PFSK-1 (cell line): ENCODE results near the gene C2orf49.
A peak's percentile ranks its signal among the peaks of the same experiment; 100 is the strongest.

Experiments
- FOXP2 ChIP-seq: optimal IDR thresholded peaks from 2 replicates; pipeline ENCODE3; 2011; ENCODE audit warnings: borderline replicate concordance, control low read depth, inconsistent platforms; ENCODE audit not compliant: insufficient read depth; ENCODE audit errors: extremely low read length, extremely low read depth
- POLR2AphosphoS5 ChIP-seq: IDR thresholded peaks from 2 replicates; pipeline ENCODE4 v1.6.1; 2012; ENCODE audit warnings: low read depth, mild to moderate bottlenecking, control low read depth, low read length, moderate library complexity
- SIN3A ChIP-seq: IDR thresholded peaks from 2 replicates; pipeline ENCODE4 v1.6.1; 2012; ENCODE audit warnings: mild to moderate bottlenecking, low read length, moderate library complexity, borderline replicate concordance; ENCODE audit not compliant: insufficient read depth
- TAF1 ChIP-seq: IDR thresholded peaks from 2 replicates; pipeline ENCODE4 v1.6.1; 2012; ENCODE audit warnings: low read length, control low read depth, borderline replicate concordance; ENCODE audit not compliant: insufficient read depth
- TF ChIP-seq, protein P1 (sequence below), 2 experiments: IDR thresholded peaks; 2 replicates each; pipeline versions ENCODE4 v1.6.1 to v1.8.0; 2011 to 2012; ENCODE audit warnings: low read depth in 2 of 2, low read length in 2 of 2, control low read depth in 1 of 2, inconsistent platforms in 1 of 2, mild to moderate bottlenecking in 1 of 2, moderate library complexity in 1 of 2; ENCODE audit not compliant: insufficient read depth in 1 of 2

C2orf49 gene

GRCh38 chr2:105396254-105397024 is 59.1 kb downstream of the C2orf49 start:
- TF ChIP-seq FOXP2, result peak; percentile 13
- TF ChIP-seq, protein P1, sequence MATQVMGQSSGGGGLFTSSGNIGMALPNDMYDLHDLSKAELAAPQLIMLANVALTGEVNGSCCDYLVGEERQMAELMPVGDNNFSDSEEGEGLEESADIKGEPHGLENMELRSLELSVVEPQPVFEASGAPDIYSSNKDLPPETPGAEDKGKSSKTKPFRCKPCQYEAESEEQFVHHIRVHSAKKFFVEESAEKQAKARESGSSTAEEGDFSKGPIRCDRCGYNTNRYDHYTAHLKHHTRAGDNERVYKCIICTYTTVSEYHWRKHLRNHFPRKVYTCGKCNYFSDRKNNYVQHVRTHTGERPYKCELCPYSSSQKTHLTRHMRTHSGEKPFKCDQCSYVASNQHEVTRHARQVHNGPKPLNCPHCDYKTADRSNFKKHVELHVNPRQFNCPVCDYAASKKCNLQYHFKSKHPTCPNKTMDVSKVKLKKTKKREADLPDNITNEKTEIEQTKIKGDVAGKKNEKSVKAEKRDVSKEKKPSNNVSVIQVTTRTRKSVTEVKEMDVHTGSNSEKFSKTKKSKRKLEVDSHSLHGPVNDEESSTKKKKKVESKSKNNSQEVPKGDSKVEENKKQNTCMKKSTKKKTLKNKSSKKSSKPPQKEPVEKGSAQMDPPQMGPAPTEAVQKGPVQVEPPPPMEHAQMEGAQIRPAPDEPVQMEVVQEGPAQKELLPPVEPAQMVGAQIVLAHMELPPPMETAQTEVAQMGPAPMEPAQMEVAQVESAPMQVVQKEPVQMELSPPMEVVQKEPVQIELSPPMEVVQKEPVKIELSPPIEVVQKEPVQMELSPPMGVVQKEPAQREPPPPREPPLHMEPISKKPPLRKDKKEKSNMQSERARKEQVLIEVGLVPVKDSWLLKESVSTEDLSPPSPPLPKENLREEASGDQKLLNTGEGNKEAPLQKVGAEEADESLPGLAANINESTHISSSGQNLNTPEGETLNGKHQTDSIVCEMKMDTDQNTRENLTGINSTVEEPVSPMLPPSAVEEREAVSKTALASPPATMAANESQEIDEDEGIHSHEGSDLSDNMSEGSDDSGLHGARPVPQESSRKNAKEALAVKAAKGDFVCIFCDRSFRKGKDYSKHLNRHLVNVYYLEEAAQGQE (IDR thresholded peaks at IDR 0.05; ENCODE audit: insufficient read depth in 1 of 2, low read depth in 2 of 2, low read length in 2 of 2), result no peak

GRCh38 chr2:105397025-105397722 is 59.8 kb downstream of the C2orf49 start:
- TF ChIP-seq POLR2AphosphoS5 (no peak), TAF1 (no peak), FOXP2 (no peak), SIN3A (no peak)
- TF ChIP-seq, protein P1 (IDR thresholded peaks at IDR 0.05; ENCODE audit: insufficient read depth in 1 of 2, low read depth in 2 of 2, low read length in 2 of 2), result no peak

DNA sequence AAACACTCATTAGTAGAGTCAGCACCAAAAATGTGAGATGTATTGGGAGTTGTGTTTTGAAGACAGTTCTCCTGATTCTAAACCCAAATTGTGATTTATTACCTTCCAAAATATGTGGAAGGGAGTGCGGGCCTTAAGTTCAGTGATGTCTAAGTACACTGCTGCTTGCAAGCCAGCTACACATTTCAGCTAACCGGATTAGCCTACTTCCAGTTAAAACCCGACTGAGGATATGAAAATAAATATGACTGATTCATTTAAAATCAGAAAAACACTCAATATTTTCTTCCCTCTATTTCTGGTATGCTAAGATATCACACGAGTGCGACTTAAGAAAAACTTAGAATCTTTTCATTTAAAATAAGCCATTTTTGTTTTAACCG is 60.6 kb downstream of the C2orf49 start:
- TF ChIP-seq FOXP2 (no peak), SIN3A (no peak), TAF1 (no peak), POLR2AphosphoS5 (no peak)
- TF ChIP-seq, protein P1 (IDR thresholded peaks at IDR 0.05; ENCODE audit: insufficient read depth in 1 of 2, low read depth in 2 of 2, low read length in 2 of 2), result no peak

GRCh38 chr2:105398336-105399206 is 61.2 kb downstream of the C2orf49 start, which contains the start of gene FHL2:
TSS of gene FHL2 (minus strand) at chr2:105399051. CDS start at chr2:105386516, 12,535 bp downstream.
- TF ChIP-seq, protein P1 (IDR thresholded peaks at IDR 0.05; ENCODE audit: insufficient read depth in 1 of 2, low read depth in 2 of 2, low read length in 2 of 2), result no peak
- TF ChIP-seq FOXP2, result peak; percentile 79
- no peak for TF ChIP-seq SIN3A
- peak; percentile 58 for TF ChIP-seq POLR2AphosphoS5
- 0 out of 2 replicates have a peak, but pooled peaks have one; percentile 30 for TF ChIP-seq TAF1
